GM19328 (cell line): ENCODE results near the gene SERPINA6.
"Not testable (repeated sequence)": the region's sequence is repeated elsewhere in the genome, so short reads cannot be mapped to it uniquely, and the experiment has no call there.

ENCODE experiments used
- ATAC-seq: cut with Tn5 transposase; IDR thresholded peaks from one replicate; pipeline ENCODE4 v1.9.1; 2021; ENCODE audit warnings: mild to moderate bottlenecking, moderate library complexity; ENCODE audit not compliant: unreplicated experiment

SERPINA6 gene

GRCh38 chr14:94355191-94355794, 32.2 kb upstream of the SERPINA6 start:
- no peak for ATAC-seq

DNA sequence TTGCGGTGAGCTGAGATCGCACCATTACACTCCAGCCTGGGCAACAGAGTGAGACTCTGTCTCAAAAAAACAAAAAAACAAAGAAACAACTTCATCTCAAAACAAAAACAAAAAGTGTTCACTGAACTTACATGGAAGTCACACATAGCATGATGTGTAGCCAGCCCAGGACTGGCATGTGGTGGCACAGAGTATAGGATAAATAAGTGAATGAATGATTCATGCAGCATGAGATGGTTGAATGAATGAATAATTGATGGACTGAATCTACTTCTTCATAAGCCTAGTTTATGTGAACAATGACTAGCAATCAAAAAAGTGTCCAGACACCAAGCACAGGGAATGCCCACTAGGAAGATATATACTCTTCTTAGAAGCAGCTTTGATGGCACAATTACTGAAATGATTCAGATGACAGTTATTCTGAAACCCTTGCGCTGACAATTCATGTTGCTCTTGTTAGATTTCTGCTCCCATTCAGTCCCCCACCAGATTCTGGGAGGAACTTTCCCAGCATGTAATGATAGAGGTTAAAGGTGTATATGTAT, 31.6 kb upstream of the SERPINA6 start:
- no peak for ATAC-seq

- ATAC-seq = not testable (repeated sequence)
Observed at GRCh38 chr14:94354190-94354589, 31.1 kb upstream of the SERPINA6 start.

DNA sequence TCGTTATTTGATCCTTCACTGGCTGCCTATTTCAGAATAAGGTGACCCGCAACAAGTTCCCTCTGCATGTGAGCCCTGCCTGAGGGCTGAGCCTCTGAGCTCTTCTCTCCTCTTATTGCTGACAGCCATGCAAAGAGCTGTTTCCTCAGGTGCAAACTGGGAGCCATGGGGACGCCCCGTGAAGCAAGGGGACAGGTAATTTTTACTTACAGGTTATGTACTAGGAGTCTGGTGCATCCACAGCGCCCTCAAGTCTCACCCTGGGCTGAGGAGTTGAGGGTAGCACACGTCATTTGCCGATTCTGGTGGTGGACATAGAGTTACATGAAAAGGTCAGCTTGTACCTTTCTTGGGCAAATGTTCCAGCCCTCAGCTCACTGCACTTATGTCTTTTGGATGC, 26.1 kb upstream of the SERPINA6 start:
- ATAC-seq = no peak

DNA sequence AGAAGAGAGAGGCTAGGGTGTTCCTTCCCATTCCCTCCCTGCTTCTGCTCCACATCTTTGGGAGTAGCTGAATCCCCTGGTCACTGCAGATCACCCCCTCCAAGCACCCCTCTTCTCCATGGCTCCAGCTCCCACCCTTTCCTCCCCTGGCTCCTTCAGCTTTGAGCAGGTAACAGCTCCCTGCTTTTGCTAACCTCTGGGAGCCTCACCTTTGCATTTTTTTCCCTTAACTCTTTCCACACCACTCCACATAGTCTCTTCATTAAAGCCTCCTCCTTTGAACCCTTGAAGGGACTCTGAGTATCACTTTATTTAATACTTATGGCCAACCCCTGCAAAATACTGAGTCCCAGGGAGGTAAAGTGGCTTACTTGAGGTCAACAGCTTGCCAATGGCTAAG, 25.7 kb upstream of the SERPINA6 start:
- no peak for ATAC-seq

GRCh38 chr14:94346841-94347240, 23.7 kb upstream of the SERPINA6 start:
- no peak for ATAC-seq

DNA sequence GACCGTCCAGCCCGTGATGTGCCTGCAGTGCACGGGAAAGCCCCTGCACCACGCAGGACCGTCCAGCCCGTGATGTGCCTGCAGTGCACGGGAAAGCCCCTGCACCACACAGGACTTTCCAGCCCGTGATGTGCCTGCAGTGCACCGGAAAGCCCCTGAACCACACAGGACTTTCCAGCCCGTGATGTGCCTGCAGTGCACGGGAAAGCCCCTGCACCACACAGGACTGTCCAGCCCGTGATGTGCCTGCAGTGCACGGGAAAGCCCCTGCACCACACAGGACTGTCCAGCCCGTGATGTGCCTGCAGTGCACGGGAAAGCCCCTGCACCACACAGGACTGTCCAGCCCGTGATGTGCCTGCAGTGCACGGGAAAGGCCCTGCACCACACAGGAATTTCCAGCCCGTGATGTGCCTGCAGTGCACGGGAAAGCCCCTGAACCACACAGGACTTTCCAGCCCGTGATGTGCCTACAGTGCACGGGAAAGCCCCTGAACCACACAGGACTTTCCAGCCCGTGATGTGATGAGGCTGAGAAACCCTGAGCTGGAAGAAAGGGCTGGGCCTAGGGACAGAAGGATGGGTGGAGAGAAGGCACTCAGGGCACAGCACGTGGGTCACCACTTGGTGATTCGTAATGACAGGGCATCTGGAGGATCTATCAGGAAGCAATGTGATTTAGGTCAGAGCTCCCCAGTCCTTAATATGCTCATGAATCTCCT, 23.1 kb upstream of the SERPINA6 start:
- ATAC-seq = not testable (repeated sequence)

GRCh38 chr14:94345344-94346064, 22.4 kb upstream of the SERPINA6 start:
- ATAC-seq = no peak

DNA sequence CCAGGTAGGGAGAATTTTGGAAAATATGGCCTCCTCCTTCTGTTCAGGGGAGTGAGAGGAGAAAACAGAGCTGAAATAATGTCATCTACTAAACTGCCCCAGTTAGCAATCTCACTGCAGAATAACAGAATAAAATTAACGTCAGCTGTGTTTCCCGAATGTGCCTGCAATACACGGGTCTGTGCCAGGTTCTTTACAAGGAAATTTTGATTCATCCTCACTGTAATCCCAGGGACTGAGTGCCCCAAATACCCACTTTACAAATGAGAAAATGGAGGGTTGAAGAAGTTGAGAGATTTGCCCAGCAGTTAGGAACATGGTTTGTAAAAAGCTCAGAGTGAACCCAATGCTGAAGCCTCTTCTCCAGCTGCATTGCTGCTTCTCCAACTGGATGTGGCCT, 21.3 kb upstream of the SERPINA6 start:
- no peak for ATAC-seq

DNA sequence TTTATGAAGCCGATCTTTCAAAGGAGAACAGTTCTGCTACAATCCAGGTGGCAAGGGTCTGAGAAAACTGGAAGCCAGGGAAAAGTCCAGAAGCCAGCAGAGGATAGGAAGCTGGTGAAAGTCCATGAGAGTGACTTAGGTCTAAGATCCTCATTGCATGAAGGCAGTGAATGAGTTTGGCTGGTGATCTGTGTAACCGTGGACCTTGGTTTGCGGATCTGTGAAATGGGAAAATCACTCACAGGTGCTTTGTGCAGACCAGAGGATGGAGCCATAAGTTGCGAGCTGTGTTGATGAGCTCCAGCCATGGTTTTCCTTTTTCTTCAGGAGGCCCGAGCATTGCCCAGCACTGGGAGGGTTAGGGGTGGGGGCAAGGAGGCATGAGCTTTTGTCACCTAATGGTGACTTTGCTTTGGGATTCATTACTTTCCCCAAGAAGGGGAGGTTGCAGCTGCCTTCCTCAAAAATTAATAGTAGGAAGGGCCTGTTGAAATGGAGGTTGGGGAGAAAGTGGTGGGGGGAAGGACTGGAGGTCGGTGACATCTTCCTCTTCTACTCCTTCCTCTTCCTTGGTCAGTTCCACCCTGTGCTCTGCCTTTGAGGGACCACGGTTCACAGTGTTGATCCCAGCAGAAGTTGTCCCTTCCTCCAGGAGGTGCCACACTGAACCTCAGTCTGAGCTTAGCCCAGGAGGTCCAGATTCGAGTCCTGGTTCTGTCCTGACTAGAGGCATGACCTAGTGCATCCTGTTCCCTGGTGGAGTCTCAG, 20.3 kb upstream of the SERPINA6 start:
- no peak for ATAC-seq

- ATAC-seq = no peak
Observed at GRCh38 chr14:94342334-94342934, 19.3 kb upstream of the SERPINA6 start.

DNA sequence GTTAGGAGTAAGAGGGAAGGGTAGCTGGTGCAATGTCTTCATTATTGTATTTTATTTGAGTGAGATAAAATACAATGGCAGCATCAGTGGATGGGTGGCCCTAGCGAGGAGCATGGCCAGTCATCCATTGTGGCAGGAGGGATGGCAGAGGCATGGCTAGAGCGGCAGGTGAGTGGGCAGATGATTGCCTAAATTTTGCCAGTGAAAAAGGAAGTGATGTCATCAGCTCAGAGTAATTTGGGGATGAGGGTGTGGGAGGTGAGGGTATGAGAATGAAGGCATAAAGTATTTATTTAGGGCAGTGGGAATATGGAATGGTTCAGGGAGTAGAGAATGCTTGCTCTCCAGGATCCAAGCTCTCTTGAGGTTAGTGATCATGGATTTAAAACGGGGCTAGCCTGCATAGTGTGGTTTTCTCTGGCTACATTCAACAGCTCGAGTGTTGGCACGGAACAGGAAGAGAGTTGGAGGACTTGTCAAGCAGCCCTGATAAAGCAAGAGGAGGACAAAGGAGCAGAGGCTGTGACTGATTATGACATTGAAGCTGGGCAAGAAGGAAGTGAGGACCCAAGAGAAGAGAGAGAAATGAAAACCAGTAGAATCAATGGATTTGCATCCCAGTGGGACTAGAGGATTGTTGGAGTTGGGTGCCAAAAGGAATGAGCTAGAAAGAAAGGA, 18.7 kb upstream of the SERPINA6 start:
- no peak for ATAC-seq

- no peak for ATAC-seq
Observed at GRCh38 chr14:94340533-94340932, 17.4 kb upstream of the SERPINA6 start.

DNA sequence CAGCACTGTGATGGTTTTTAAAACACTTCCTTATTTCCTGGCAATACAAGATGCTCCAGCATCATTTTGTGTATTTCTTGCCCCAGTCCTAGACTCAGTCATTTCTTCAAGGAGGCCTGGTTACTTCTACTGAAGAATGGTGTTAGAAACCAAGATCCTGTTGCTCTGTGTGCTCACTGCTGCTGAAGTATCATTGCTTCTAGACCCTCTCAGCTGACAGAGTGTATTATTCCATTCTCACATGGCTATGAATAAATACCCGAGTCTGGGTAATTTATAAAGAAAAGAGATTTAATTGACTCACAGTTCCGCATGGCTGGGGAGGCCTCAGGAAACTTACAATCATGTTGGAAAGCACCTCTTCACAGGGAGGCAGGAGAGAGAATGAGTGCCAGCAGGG, 14.9 kb upstream of the SERPINA6 start:
- no peak for ATAC-seq

GRCh38 chr14:94337274-94337673, 14.1 kb upstream of the SERPINA6 start:
- ATAC-seq = no peak

- ATAC-seq = no peak
Observed at GRCh38 chr14:94334872-94335271, 11.7 kb upstream of the SERPINA6 start.

- no peak for ATAC-seq
Observed at GRCh38 chr14:94332587-94332986, 9.5 kb upstream of the SERPINA6 start.

GRCh38 chr14:94332063-94332583, 9.0 kb upstream of the SERPINA6 start:
- ATAC-seq = no peak

DNA sequence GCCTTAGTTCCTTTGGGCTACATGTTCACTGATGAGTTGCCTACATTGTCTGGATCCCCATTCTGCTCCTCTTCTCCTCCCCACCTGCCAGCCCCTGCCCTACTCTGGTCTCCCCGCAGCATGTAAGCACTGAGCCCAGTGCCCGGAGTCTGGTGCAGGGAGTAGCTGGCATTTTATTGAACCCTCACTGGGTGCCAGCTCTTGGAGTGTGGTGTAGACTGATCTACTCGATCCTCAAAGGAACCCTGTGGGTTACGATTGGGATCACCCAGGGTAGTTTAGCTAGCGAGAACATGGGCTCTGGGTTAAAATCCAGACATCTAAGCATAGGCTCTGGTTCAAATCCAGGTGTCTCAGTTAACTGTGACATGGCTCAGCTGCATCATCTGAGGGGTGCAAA, 8.3 kb upstream of the SERPINA6 start:
- ATAC-seq = no peak

DNA sequence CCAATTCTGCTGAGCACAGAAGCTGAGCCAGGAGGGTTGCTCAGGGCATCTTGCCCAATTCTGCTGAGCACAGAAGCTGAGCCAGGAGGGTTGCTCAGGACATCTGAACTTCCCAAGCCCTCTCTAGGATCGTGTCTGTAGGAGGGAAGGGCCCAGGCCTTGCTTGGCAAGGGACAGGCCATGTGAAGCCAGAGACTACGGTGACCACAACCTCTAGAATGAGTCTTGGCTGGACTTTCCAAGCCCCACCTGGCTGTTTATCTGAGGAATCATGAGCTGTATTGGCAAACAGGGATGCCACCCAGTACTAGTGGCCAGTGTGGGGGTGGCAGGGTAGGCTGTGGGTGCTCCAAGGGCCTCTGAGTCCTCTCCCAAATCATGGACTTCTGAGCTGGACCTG, 7.7 kb upstream of the SERPINA6 start:
- ATAC-seq = no peak
